ENCODE data around the gene YY1AP1.
"Not testable (repeated sequence)": the region's sequence is repeated elsewhere in the genome, so short reads cannot be mapped to it uniquely, and the experiment has no call there.

The YY1AP1 gene

GRCh38 chr1:155646307-155646706 lies 42.3 kb downstream of the YY1AP1 start:
- DNase-seq (ENCODE audit: low read depth): no peak

- DNase-seq (ENCODE audit: low read depth): no peak
Observed at GRCh38 chr1:155645648-155646047, 42.9 kb downstream of the YY1AP1 start.

- DNase-seq (ENCODE audit: low read depth): no peak
Observed at GRCh38 chr1:155645034-155645598, 43.5 kb downstream of the YY1AP1 start.

- no peak for DNase-seq (ENCODE audit: low read depth)
Observed at GRCh38 chr1:155643230-155643629, 45.3 kb downstream of the YY1AP1 start.

- not testable (repeated sequence) for DNase-seq (ENCODE audit: low read depth)
Observed at GRCh38 chr1:155642559-155643180, 45.9 kb downstream of the YY1AP1 start.

GRCh38 chr1:155640367-155640766 lies 48.2 kb downstream of the YY1AP1 start:
- DNase-seq (ENCODE audit: low read depth): no peak

GRCh38 chr1:155636397-155637153 lies 52.0 kb downstream of the YY1AP1 start:
- DNase-seq (ENCODE audit: low read depth): no peak

- not testable (repeated sequence) for DNase-seq (ENCODE audit: low read depth)
Observed at GRCh38 chr1:155626428-155626827, 62.1 kb downstream of the YY1AP1 start.

- DNase-seq (ENCODE audit: low read depth): no peak
Observed at GRCh38 chr1:155623357-155623756, 65.2 kb downstream of the YY1AP1 start.

- no peak for DNase-seq (ENCODE audit: low read depth)
Observed at GRCh38 chr1:155622191-155622590, 66.4 kb downstream of the YY1AP1 start.

GRCh38 chr1:155613226-155613625 lies 75.3 kb downstream of the YY1AP1 start:
- not testable (repeated sequence) for DNase-seq (ENCODE audit: low read depth)

- DNase-seq (ENCODE audit: low read depth): not testable (repeated sequence)
Observed at GRCh38 chr1:155610257-155610647, 78.3 kb downstream of the YY1AP1 start.

- peak; percentile 93 for DNase-seq (ENCODE audit: low read depth)
Observed at GRCh38 chr1:155609515-155610256, 78.9 kb downstream of the YY1AP1 start, which contains the start of gene MSTO1. Gene MSTO1, plus strand, starts transcription at chr1:155610218. Its CDS starts 31 bp downstream, at chr1:155610249.

All from activated T-helper 9 cell treated with anti-CD3 and anti-CD28 coated beads, Interleukin-2, amount 50 U/mL, for 16 hours (primary cell).